CD14-positive monocyte (primary cell): Measurements from ENCODE around the gene SEMA3E. TPM values are rescaled to one million over a fixed set of nuclear protein-coding genes. Genes with fewer than 3 reads are reported as not detected.

Source experiments
- DNase-seq, 3 donors: peaks; one replicate each; pipeline ENCODE4 v3.0.0-alpha.2; 2011 to 2022
- H2AFZ ChIP-seq: 2 replicates; pipeline ENCODE4 v1.6.0; 2012; ENCODE audit warnings: mild to moderate bottlenecking, low read depth, low read length, inconsistent platforms; ENCODE audit not compliant: insufficient read depth, poor library complexity, severe bottlenecking
- H3K27ac ChIP-seq, 2 donors: 1 replicate in 1 of 2; 2 replicates in 1 of 2; pipeline ENCODE4 v1.5.1; 2012 to 2013; ENCODE audit warnings: low read length in 2 of 2, control low read depth in 1 of 2, inconsistent platforms in 1 of 2, low read depth in 1 of 2, mild to moderate bottlenecking in 1 of 2
- H3K27me3 ChIP-seq, 2 donors: one replicate each; pipeline versions ENCODE4 v1.6.0 to v1.6.1; 2011 to 2013; ENCODE audit warnings: low read length in 2 of 2; ENCODE audit not compliant: control insufficient read depth in 2 of 2, insufficient read depth in 2 of 2
- H3K36me3 ChIP-seq, 2 donors: replicated peaks in 1 of 2; 1 replicate in 1 of 2; 2 replicates in 1 of 2; pipeline versions ENCODE4 v1.5.1 to v1.6.1; 2012 to 2013; ENCODE audit warnings: low read length in 2 of 2, control low read depth in 1 of 2, inconsistent platforms in 1 of 2, mild to moderate bottlenecking in 1 of 2; ENCODE audit not compliant: insufficient read depth in 2 of 2, control insufficient read depth in 1 of 2
- H3K4me1 ChIP-seq, 2 donors: 1 replicate in 1 of 2; 2 replicates in 1 of 2; pipeline versions ENCODE4 v1.5.1 to v1.6.1; 2012 to 2013; ENCODE audit warnings: low read length in 2 of 2, control low read depth in 1 of 2, inconsistent platforms in 1 of 2, mild to moderate bottlenecking in 1 of 2, moderate library complexity in 1 of 2; ENCODE audit not compliant: insufficient read depth in 2 of 2, control insufficient read depth in 1 of 2
- H3K4me2 ChIP-seq: replicated peaks from 2 replicates; pipeline ENCODE3; 2012; ENCODE audit warnings: low read length, moderate library complexity, mild to moderate bottlenecking; ENCODE audit not compliant: poor library complexity, severe bottlenecking; ENCODE audit errors: extremely low read depth
- H3K4me3 ChIP-seq, 3 experiments: fragments of 200-600 bp in 1 of 3; sonication (generic) in 1 of 3; replicated peaks in 1 of 3; 1 replicate in 2 of 3; 2 replicates in 1 of 3; pipeline ENCODE4 v1.5.1; 2011 to 2013; ENCODE audit warnings: low read length in 3 of 3, mild to moderate bottlenecking in 3 of 3, control low read depth in 2 of 3, low read depth in 2 of 3, inconsistent platforms in 1 of 3, moderate library complexity in 1 of 3
- H3K79me2 ChIP-seq: 2 replicates; pipeline ENCODE4 v1.6.0; 2012; ENCODE audit warnings: mild to moderate bottlenecking, control low read depth, inconsistent platforms, low read length, moderate library complexity; ENCODE audit not compliant: insufficient read depth
- H3K9ac ChIP-seq: 2 replicates; pipeline ENCODE4 v1.6.0; 2017; ENCODE audit warnings: low read length, mild to moderate bottlenecking; ENCODE audit not compliant: insufficient read depth, poor library complexity, severe bottlenecking
- H3K9me3 ChIP-seq, 2 donors: replicated peaks in 1 of 2; 1 replicate in 1 of 2; 2 replicates in 1 of 2; pipeline versions ENCODE4 v1.5.1 to v1.6.1; 2012 to 2013; ENCODE audit warnings: low read length in 2 of 2, control low read depth in 1 of 2; ENCODE audit not compliant: control insufficient read depth in 1 of 2, insufficient read depth in 1 of 2
- H4K20me1 ChIP-seq: 2 replicates; pipeline ENCODE4 v1.6.0; 2012; ENCODE audit warnings: mild to moderate bottlenecking, low read length, control low read depth, moderate library complexity; ENCODE audit not compliant: insufficient read depth
- H3K27ac Mint-ChIP-seq, 7 donors: one replicate each; pipeline ENCODE4 v1.8.0; 2020; ENCODE audit warnings: mild to moderate bottlenecking in 7 of 7, mixed read lengths in 7 of 7, moderate library complexity in 6 of 7, inconsistent platforms in 2 of 7
- H3K27me3 Mint-ChIP-seq, 3 donors: one replicate each; pipeline ENCODE4 v1.8.0; 2021 to 2022; ENCODE audit warnings: low read depth in 3 of 3, mild to moderate bottlenecking in 3 of 3, mixed read lengths in 3 of 3, moderate library complexity in 3 of 3, inconsistent platforms in 1 of 3
- H3K36me3 Mint-ChIP-seq, 2 donors: one replicate each; pipeline ENCODE4 v1.8.0; 2020; ENCODE audit warnings: mixed read lengths in 2 of 2, inconsistent platforms in 1 of 2, mild to moderate bottlenecking in 1 of 2
- H3K4me1 Mint-ChIP-seq: one replicate; pipeline ENCODE4 v1.8.0; 2020; ENCODE audit warnings: mild to moderate bottlenecking, mixed read lengths
- H3K4me3 Mint-ChIP-seq, 2 donors: one replicate each; pipeline ENCODE4 v1.8.0; 2020; ENCODE audit warnings: mild to moderate bottlenecking in 2 of 2, mixed read lengths in 2 of 2, moderate library complexity in 1 of 2
- H3K9me3 Mint-ChIP-seq, 7 donors: one replicate each; pipeline ENCODE4 v1.8.0; 2020 to 2022; ENCODE audit warnings: mixed read lengths in 7 of 7, mild to moderate bottlenecking in 6 of 7, moderate library complexity in 6 of 7, inconsistent platforms in 2 of 7
- CTCF ChIP-seq: fragments of 200-600 bp; IDR thresholded peaks from one replicate; pipeline ENCODE4 v1.8.0; 2022; ENCODE audit warnings: antibody characterized with exemption, mild to moderate bottlenecking
- WGBS: methylation state at CpG from one replicate; pipeline ENCODE4 v1.1.5; 2013; ENCODE audit warnings: missing lambda C conversion rate; ENCODE audit not compliant: insufficient coverage; 5-methylcytosine and 5-hydroxymethylcytosine counted together
- intact Hi-C, 2 donors: fragments of 100-400 bp; cut with micrococcal nuclease; formaldehyde crosslinking; loops; one replicate each; pipeline versions ENCODE4 v1.15.0 to v1.15.1; 2023
- polyA plus RNA-seq, 3 donors: library from polyadenylated mRNA; depleted of rRNA in 1 of 3; unstranded in 2 of 3; stranded (reverse) in 1 of 3; fragments of 300-500 nt in 2 of 3; fragments of >200 nt in 1 of 3; fragmentation: Illumina TruSeq in 2 of 3; gene quantifications; 1 replicate in 2 of 3; 2 replicates in 1 of 3; pipeline ENCODE4 v1.2.3, GENCODE V29; 2012 to 2021

SEMA3E gene
- polyA plus RNA-seq, 3 donors = not detected

GRCh38 chr7:83696101-83696500 lies 47.2 kb upstream of the SEMA3E start:
- no peaks in the 10 kb centered on the region for H3K4me1 Mint-ChIP-seq
- peaks cover 0 to 6% (median 0%) of the 10 kb centered on the region in 7 donors for H3K9me3 Mint-ChIP-seq

GRCh38 chr7:83695128-83695960 lies 46.4 kb upstream of the SEMA3E start:
- Histone ChIP-seq H3K27me3 (no peaks in the 10 kb centered on the region), H3K4me2 (no peak overlapping the region), H3K36me3 (no peaks in the 10 kb centered on the region), H2AFZ (no peak overlapping the region), H4K20me1 (no peaks in the 10 kb centered on the region), H3K9ac (no peak overlapping the region), H3K4me3 (no peak overlapping the region), H3K9me3 (no peaks in the 10 kb centered on the region), H3K79me2 (no peaks in the 10 kb centered on the region), H3K27ac (no peak overlapping the region), H3K4me1 (no peaks in the 10 kb centered on the region)
- no peak for DNase-seq
- Mint-ChIP-seq H3K4me3 (no peak overlapping the region), H3K27ac (no peak overlapping the region), H3K36me3 (no peaks in the 10 kb centered on the region), H3K9me3 (peaks cover 0 to 6% (median 0%) of the 10 kb centered on the region in 7 donors), H3K27me3 (no peaks in the 10 kb centered on the region), H3K4me1 (no peaks in the 10 kb centered on the region)
- no peak for TF ChIP-seq CTCF
- intact Hi-C loops = no loop called here
- 71% methylated on average over 1 of the region's 3 CpGs for WGBS

More at GRCh38 chr7:83696101-83696500, 47.2 kb upstream of the SEMA3E start:
- no peaks in the 10 kb centered on the region for H3K79me2 ChIP-seq
- no peaks in the 10 kb centered on the region for H3K27me3 ChIP-seq
- no peaks in the 10 kb centered on the region for H3K36me3 ChIP-seq
- no peak for DNase-seq
- H3K27ac ChIP-seq = no peak overlapping the region
- H3K36me3 Mint-ChIP-seq = no peaks in the 10 kb centered on the region
- H2AFZ ChIP-seq = no peak overlapping the region
- no peak for TF ChIP-seq CTCF
- H3K9ac ChIP-seq = no peak overlapping the region
- no peaks in the 10 kb centered on the region for H4K20me1 ChIP-seq
- intact Hi-C loops = no loop called here
- no peaks in the 10 kb centered on the region for H3K9me3 ChIP-seq
- WGBS = 92% methylated on average over 2 of the region's 2 CpGs
- no peaks in the 10 kb centered on the region for H3K4me1 ChIP-seq
- no peak overlapping the region for H3K27ac Mint-ChIP-seq
- H3K4me2 ChIP-seq = no peak overlapping the region
- H3K4me3 Mint-ChIP-seq = no peak overlapping the region
- no peak overlapping the region for H3K4me3 ChIP-seq
- H3K27me3 Mint-ChIP-seq = no peaks in the 10 kb centered on the region
